Neural cell (in vitro differentiated cells): ENCODE results near the gene LHFPL2.

Source experiments
- CTCF ChIP-seq: fragments of 450-650 bp; IDR thresholded peaks from 2 replicates; pipeline ENCODE4 v1.5.1; 2014; ENCODE audit warnings: antibody characterized with exemption, mild to moderate bottlenecking, moderate library complexity; ENCODE audit not compliant: poor library complexity, severe bottlenecking
- EP300 ChIP-seq: fragments of 450-650 bp; conservative IDR thresholded peaks from 2 replicates; pipeline ENCODE4 v1.6.1; 2014; ENCODE audit warnings: antibody characterized with exemption, mild to moderate bottlenecking, moderate library complexity; ENCODE audit not compliant: poor library complexity, severe bottlenecking

GRCh38 chr5:78634229-78634628 lies 14.3 kb downstream of the LHFPL2 start:
- TF ChIP-seq CTCF, result no peak
- no peak for TF ChIP-seq EP300
